ENCODE measurements around the gene MYH15. TPM values are rescaled to one million over a fixed set of nuclear protein-coding genes. Genes with fewer than 3 reads are reported as not detected.

Gene MYH15
- total and polyA plus RNA-seq, 5 donors from 2014 or later = 0.03 to 0.12 TPM; not detected in 3

DNA sequence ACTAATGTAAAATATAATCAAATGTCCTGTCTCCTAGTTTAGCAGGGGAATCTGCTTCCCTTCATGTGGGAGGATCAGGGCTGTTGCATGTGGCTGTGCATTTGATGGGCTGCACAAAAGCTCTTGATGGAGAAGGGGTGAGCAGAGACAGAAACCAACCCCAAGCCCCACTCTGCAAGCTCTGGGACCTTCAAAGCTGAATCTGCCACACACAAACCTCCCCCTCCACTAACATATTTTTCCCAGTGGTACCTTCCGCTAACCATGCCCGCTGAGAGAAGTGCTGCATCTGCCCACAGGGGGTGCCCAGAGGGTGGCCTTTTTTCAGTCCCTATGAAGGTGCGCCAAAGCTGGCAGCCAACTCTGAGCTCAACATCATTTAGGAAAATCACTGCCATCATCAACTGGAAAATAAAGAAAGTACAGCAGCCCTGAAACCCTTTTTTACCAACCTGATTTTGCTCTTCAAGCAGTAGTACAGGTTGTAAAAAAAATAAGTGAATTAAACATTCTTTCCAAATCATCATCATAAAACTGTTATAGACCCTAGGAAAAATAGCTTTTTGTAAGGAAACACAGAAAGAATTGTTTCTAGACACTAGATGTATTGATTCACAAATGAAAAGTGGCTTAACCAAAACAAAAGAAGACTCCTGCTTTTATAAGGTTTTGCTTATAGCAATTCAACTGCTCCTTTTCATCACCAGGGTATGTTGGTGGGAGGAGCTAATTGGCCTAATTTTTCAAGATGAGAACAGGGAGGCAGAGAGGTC, 117.1 kb downstream of the MYH15 start:
- Mint-ChIP-seq H3K27me3 (peaks cover 10% of the 10 kb centered on the region), H3K36me3 (no peaks in the 10 kb centered on the region), H3K9me3 (peaks cover 0 to 1% (median 0%) of the 10 kb centered on the region in 7 donors), H3K4me3 (no peak overlapping the region), H3K27ac (no peak overlapping the region), H3K4me1 (no peaks in the 10 kb centered on the region)
- no peak for ATAC-seq (ENCODE audit: low read depth in 2 of 2)
- peaks cover 2% of the 10 kb centered on the region for H3K27me3 ChIP-seq (ENCODE audit: control insufficient read depth, insufficient read depth, low read length)
- no peak overlapping the region for H3K4me3 ChIP-seq (ENCODE audit: low read depth, low read length)
- no peak for DNase-seq
- no peak overlapping the region for H3K27ac ChIP-seq (ENCODE audit: insufficient read depth, low read length, poor library complexity, severe bottlenecking)
- no peaks in the 10 kb centered on the region for H3K36me3 ChIP-seq (ENCODE audit: control insufficient read depth, insufficient read depth, low read length)
- no peaks in the 10 kb centered on the region for H3K9me3 ChIP-seq (ENCODE audit: control insufficient read depth in 2 of 2, low read length in 2 of 2)
- H3K4me1 ChIP-seq (ENCODE audit: control insufficient read depth, insufficient read depth, low read length, poor library complexity, severe bottlenecking) = no peaks in the 10 kb centered on the region

DNA sequence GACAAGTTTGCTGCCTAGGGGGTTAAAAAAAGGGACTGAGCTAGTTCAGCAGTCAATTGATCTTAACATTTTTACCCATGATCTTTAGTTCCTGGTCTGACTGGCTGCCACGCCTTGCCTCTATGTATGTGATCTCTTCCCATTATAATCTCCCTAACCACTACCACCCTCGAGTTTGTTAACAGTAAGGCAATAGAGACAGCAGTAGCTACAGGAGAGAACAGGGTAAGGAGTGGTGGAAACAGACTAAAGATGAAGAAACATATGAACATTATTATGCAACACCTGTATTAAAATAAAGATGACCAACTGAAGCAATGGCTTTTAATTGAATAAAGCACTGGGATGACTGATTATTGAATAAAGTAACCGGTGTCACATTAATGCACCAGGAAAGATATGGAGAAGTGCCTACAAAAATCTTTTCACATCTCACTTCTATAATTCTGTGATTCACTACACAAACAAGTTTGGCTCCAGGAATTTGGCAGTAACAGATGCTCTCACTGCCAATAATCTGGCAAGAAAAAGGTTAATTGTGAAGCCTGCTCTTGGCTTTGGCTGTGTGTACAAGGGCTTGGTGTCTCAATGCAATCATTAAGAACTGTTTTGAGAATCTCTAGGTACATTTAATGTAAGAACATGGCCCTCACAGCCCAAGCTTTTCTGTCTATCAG, 118.3 kb downstream of the MYH15 start:
- Mint-ChIP-seq H3K36me3 (no peaks in the 10 kb centered on the region), H3K27me3 (peaks cover 10% of the 10 kb centered on the region), H3K4me1 (peaks cover 0 to 7% (median 0%) of the 10 kb centered on the region in 4 donors), H3K4me3 (no peak overlapping the region), H3K9me3 (no peaks in the 10 kb centered on the region), H3K27ac (no peak overlapping the region)
- ATAC-seq (ENCODE audit: low read depth in 2 of 2) (no peak), DNase-seq (no peak)
- H3K27me3 ChIP-seq (ENCODE audit: control insufficient read depth, insufficient read depth, low read length) = peaks cover 2% of the 10 kb centered on the region
- no peak overlapping the region for H3K4me3 ChIP-seq (ENCODE audit: low read depth, low read length)
- H3K9me3 ChIP-seq (ENCODE audit: control insufficient read depth in 2 of 2, low read length in 2 of 2) = no peaks in the 10 kb centered on the region
- no peaks in the 10 kb centered on the region for H3K36me3 ChIP-seq (ENCODE audit: control insufficient read depth, insufficient read depth, low read length)
- H3K27ac ChIP-seq (ENCODE audit: insufficient read depth, low read length, poor library complexity, severe bottlenecking) = no peak overlapping the region
- H3K4me1 ChIP-seq (ENCODE audit: control insufficient read depth, insufficient read depth, low read length, poor library complexity, severe bottlenecking) = no peaks in the 10 kb centered on the region

DNA sequence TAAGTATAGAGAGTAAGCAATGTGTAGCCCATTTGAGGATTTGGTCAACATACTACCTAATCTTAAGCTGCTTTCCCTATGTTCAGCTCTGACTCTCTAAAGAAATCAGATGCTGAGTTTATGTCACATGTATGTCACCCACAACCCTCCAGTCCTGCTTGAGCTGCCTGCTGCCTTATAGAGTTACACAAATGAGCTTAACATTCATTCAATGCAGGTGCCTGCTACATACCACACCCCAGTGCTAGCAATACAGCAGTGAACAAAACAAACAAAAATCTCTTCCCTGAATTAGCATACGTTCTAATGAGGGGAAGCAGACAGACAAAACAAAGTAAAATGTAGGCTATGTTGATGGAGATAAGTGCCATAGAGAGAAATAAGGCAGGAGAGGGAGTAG, 121.0 kb downstream of the MYH15 start:
- Histone ChIP-seq H3K9me3 (ENCODE audit: control insufficient read depth in 2 of 2, low read length in 2 of 2) (no peaks in the 10 kb centered on the region), H3K4me3 (ENCODE audit: low read depth, low read length) (no peak overlapping the region), H3K36me3 (ENCODE audit: control insufficient read depth, insufficient read depth, low read length) (no peaks in the 10 kb centered on the region), H3K4me1 (ENCODE audit: control insufficient read depth, insufficient read depth, low read length, poor library complexity, severe bottlenecking) (no peaks in the 10 kb centered on the region), H3K27me3 (ENCODE audit: control insufficient read depth, insufficient read depth, low read length) (peaks cover 2% of the 10 kb centered on the region), H3K27ac (ENCODE audit: insufficient read depth, low read length, poor library complexity, severe bottlenecking) (no peak overlapping the region)
- ATAC-seq (ENCODE audit: low read depth in 2 of 2) (no peak), DNase-seq (no peak)
- H3K27me3 Mint-ChIP-seq = peaks cover 10% of the 10 kb centered on the region
- H3K27ac Mint-ChIP-seq = peak overlapping the region in 1 of 3 donors; percentile 22
- peaks cover 0 to 7% (median 0%) of the 10 kb centered on the region in 4 donors for H3K4me1 Mint-ChIP-seq
- no peaks in the 10 kb centered on the region for H3K9me3 Mint-ChIP-seq
- no peak overlapping the region for H3K4me3 Mint-ChIP-seq
- no peaks in the 10 kb centered on the region for H3K36me3 Mint-ChIP-seq

DNA sequence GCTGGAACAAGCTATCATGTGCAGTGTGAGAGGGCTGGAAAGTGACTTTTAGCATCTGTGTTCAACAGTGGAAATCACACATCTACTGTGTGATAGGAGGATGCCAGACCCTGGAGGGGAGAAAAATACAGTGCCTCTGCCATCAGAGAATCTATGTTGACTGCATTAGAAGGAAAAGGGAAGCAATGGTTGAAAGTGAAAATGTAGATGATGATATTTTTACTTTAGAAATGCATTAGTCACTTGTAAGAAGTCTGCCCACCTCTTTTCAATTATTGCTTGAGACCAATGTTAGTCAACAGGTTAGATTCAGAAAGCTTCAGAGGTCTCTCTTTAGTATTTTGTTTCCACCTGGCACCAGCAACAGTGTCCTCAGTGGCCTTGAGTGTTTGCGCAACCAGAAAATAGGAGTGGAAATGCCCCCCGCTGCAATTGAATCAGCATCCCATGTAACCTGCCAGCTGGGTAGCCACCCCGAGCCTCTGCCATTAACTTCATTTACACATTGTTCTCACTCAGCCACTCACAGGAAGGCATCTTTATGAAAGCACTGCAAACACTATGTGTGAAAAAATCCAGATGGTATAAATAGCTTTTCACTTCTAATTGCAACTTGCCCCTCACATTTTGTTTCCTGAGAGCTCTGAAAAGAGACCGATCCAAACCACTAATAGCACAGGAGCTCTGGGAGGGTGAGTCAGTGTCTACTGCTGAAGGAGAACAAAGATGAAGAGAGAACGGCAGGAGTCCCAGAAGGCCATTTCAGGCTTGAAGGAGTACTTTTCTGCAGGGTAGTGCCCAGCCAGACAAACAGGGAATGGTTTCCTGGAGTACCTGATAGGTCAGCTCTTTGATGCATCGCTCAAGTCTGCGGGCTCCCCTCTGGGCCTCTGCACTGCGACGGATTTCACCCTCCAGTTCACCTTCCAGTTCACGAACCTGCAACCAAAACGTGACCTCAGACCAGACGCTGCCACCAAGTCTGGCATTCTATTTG, 122.0 kb downstream of the MYH15 start:
- Mint-ChIP-seq H3K27ac (peak overlapping the region in 1 of 3 donors; percentile 2), H3K36me3 (no peaks in the 10 kb centered on the region), H3K27me3 (peaks cover 10% of the 10 kb centered on the region), H3K9me3 (no peaks in the 10 kb centered on the region), H3K4me3 (no peak overlapping the region), H3K4me1 (peaks cover 0 to 7% (median 0%) of the 10 kb centered on the region in 4 donors)
- ATAC-seq (ENCODE audit: low read depth in 2 of 2) (no peak), DNase-seq (no peak)
- no peak overlapping the region for H3K4me3 ChIP-seq (ENCODE audit: low read depth, low read length)
- H3K4me1 ChIP-seq (ENCODE audit: control insufficient read depth, insufficient read depth, low read length, poor library complexity, severe bottlenecking) = no peaks in the 10 kb centered on the region
- H3K27me3 ChIP-seq (ENCODE audit: control insufficient read depth, insufficient read depth, low read length) = peaks cover 2% of the 10 kb centered on the region
- no peak overlapping the region for H3K27ac ChIP-seq (ENCODE audit: insufficient read depth, low read length, poor library complexity, severe bottlenecking)
- no peaks in the 10 kb centered on the region for H3K36me3 ChIP-seq (ENCODE audit: control insufficient read depth, insufficient read depth, low read length)
- no peaks in the 10 kb centered on the region for H3K9me3 ChIP-seq (ENCODE audit: control insufficient read depth in 2 of 2, low read length in 2 of 2)

DNA sequence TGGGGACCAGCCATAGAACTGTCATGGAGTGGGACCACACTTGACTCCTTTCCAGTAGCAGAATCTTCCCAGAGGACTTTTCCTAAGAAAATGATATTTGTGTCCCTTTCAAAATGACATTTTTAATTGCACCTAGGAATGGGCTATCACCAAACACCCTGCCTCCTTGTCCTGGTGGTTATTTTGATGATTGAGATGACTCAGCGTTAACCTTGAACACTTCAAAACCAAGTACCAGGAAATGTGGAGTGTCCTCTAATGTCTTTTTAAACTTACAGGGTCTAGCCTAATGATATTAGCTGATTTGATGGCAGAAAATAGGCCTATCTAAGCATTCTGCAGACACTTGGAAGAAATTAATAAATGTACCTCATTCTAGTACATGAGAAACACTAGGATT, 123.3 kb downstream of the MYH15 start:
- H3K27me3 Mint-ChIP-seq = peaks cover 4% of the 10 kb centered on the region
- peaks cover 0 to 7% (median 0%) of the 10 kb centered on the region in 4 donors for H3K4me1 Mint-ChIP-seq
- DNase-seq (no peak), ATAC-seq (ENCODE audit: low read depth in 2 of 2) (no peak)
- no peaks in the 10 kb centered on the region for H3K36me3 Mint-ChIP-seq
- Histone ChIP-seq H3K9me3 (ENCODE audit: control insufficient read depth in 2 of 2, low read length in 2 of 2) (no peaks in the 10 kb centered on the region), H3K4me1 (ENCODE audit: control insufficient read depth, insufficient read depth, low read length, poor library complexity, severe bottlenecking) (no peaks in the 10 kb centered on the region), H3K4me3 (ENCODE audit: low read depth, low read length) (no peak overlapping the region), H3K27ac (ENCODE audit: insufficient read depth, low read length, poor library complexity, severe bottlenecking) (no peak overlapping the region), H3K27me3 (ENCODE audit: control insufficient read depth, insufficient read depth, low read length) (peaks cover 2% of the 10 kb centered on the region), H3K36me3 (ENCODE audit: control insufficient read depth, insufficient read depth, low read length) (no peaks in the 10 kb centered on the region)
- H3K27ac Mint-ChIP-seq = no peak overlapping the region
- H3K4me3 Mint-ChIP-seq = no peak overlapping the region
- no peaks in the 10 kb centered on the region for H3K9me3 Mint-ChIP-seq

DNA sequence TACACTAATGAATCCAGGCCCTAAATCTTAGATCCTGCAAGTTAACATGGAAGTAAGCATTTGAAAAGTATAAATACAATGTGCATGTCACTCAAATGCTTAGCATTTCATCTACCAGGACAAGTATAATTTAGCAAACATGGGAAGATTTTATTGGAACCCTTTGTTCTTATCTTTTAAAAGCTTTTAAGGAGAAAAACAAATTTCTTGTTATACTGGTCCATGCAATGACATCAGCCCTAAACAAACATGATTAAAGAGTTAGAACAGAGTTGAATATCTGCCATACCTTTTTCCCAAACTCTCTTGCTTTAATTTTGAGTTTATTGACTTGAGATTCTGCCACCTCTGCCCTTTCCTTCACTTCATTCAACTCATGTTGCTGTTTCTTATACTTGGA, 127.1 kb downstream of the MYH15 start:
- Histone ChIP-seq H3K36me3 (ENCODE audit: control insufficient read depth, insufficient read depth, low read length) (no peaks in the 10 kb centered on the region), H3K9me3 (ENCODE audit: control insufficient read depth in 2 of 2, low read length in 2 of 2) (no peaks in the 10 kb centered on the region), H3K27me3 (ENCODE audit: control insufficient read depth, insufficient read depth, low read length) (no peaks in the 10 kb centered on the region), H3K27ac (ENCODE audit: insufficient read depth, low read length, poor library complexity, severe bottlenecking) (no peak overlapping the region), H3K4me1 (ENCODE audit: control insufficient read depth, insufficient read depth, low read length, poor library complexity, severe bottlenecking) (no peaks in the 10 kb centered on the region), H3K4me3 (ENCODE audit: low read depth, low read length) (no peak overlapping the region)
- H3K4me3 Mint-ChIP-seq = no peak overlapping the region
- H3K9me3 Mint-ChIP-seq = peaks cover 0 to 2% (median 0%) of the 10 kb centered on the region in 7 donors
- H3K27ac Mint-ChIP-seq = no peak overlapping the region
- ATAC-seq (ENCODE audit: low read depth in 2 of 2) (no peak), DNase-seq (no peak)
- H3K4me1 Mint-ChIP-seq = peaks cover 0 to 7% (median 0%) of the 10 kb centered on the region in 4 donors
- H3K27me3 Mint-ChIP-seq = no peaks in the 10 kb centered on the region
- no peaks in the 10 kb centered on the region for H3K36me3 Mint-ChIP-seq

DNA sequence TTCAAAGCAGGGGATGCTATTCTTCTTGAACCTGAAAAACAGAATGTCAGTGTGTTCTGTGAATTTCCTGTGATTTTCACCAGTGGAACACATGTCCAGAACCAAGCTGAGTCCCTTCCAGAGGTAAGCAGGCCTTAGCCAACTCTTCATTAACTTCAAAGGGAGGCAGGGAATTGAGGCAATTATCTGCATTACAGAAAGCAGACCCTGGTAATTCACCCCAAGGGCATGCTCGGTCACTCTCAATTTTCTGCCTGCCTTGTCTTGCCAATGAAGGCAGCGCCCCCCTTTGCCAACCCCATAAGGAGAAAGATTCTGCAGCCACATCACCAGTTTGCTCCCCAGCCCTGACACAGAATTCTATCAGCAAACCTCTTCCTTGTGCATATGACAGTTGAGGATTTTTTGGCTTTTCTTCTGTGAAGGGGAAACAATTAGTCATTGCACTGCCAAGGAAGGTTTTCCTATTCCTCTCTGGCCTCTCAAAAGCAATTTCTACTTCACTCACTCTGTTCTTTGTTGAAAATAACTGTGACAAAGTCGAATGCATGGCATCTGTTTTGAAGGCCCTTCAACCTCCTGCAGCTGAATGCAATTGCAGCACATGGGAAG, 128.8 kb downstream of the MYH15 start:
- no peak overlapping the region for H3K4me3 Mint-ChIP-seq
- no peaks in the 10 kb centered on the region for H3K9me3 ChIP-seq (ENCODE audit: control insufficient read depth in 2 of 2, low read length in 2 of 2)
- no peak for ATAC-seq (ENCODE audit: low read depth in 2 of 2)
- H3K4me1 Mint-ChIP-seq = no peaks in the 10 kb centered on the region
- no peaks in the 10 kb centered on the region for H3K27me3 Mint-ChIP-seq
- H3K9me3 Mint-ChIP-seq = peaks cover 0 to 3% (median 0%) of the 10 kb centered on the region in 7 donors
- no peaks in the 10 kb centered on the region for H3K4me1 ChIP-seq (ENCODE audit: control insufficient read depth, insufficient read depth, low read length, poor library complexity, severe bottlenecking)
- no peak overlapping the region for H3K27ac Mint-ChIP-seq
- H3K27ac ChIP-seq (ENCODE audit: insufficient read depth, low read length, poor library complexity, severe bottlenecking) = no peak overlapping the region
- no peaks in the 10 kb centered on the region for H3K27me3 ChIP-seq (ENCODE audit: control insufficient read depth, insufficient read depth, low read length)
- H3K36me3 Mint-ChIP-seq = no peaks in the 10 kb centered on the region
- no peaks in the 10 kb centered on the region for H3K36me3 ChIP-seq (ENCODE audit: control insufficient read depth, insufficient read depth, low read length)
- DNase-seq = no peak
- no peak overlapping the region for H3K4me3 ChIP-seq (ENCODE audit: low read depth, low read length)
